ENCODE results near the gene CRIP1. TPM values are rescaled to one million over a fixed set of nuclear protein-coding genes. Genes with fewer than 3 reads are reported as not detected.

CRIP1 gene
- total RNA-seq, 1 donor from 2014 or later: 0.46 TPM

DNA sequence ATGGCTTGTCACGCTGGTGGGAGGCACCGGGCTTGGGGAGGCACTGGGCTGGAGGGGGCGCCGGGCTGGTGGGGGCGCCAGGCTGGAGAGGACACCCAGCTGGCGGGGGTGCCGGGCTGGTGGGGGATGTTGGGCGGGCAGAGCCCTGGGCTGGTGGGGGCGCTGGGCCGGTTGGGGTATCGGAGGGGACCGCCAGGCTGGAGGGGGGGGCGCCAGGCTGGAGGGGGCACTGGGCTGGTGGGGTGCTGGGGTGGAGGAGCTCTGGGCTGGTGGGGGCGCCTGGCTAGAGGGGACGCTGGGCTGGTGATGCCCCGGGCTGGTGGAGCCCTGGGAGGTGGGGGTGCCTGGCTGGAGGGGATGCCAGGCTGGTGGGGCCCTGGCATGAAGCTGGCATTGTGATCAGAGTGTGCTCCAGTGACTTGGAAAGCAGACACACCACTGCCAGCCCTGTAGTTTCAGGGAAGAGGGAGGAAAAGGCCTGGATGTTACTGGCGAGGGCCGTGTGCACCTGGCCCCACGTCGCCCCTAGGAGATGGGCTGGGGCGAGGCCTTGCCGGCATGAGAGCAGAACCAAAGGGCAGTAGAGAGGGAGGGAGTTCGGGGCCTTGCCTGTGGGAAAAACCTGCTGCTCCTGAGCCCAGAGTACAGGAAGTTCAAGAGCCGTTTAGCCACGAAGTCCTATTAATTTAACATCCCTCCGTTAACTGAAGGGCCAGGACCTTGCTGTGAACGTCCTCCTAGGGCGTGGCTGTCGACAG is 17.4 kb downstream of the CRIP1 start:
- no peak for DNase-seq (ENCODE audit: low read depth, low spot score)

- DNase-seq (ENCODE audit: low read depth, low spot score): no peak
Measured at GRCh38 chr14:105505101-105505500, 18.4 kb downstream of the CRIP1 start.

- DNase-seq (ENCODE audit: low read depth, low spot score): no peak
Measured at GRCh38 chr14:105507247-105507646, 20.6 kb downstream of the CRIP1 start.

DNA sequence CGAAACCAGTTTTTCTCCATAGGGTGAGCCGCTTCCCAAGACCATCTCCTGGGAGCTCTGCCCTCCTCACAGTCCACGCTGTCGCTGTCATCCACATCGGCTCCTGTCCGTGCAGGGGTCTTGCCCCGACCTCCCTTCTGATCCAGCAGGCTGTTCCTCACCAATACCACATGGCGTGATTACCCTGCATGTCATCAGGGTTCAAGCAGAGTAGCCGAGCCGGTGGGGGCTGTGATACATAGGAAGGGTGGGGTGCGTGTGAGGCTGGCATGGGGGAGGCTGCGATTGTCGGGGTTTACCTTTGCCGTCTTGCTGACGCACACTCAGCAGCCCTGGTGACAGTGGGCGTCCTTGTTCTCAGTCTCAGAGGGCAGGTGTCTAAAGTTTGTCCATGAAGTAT is 21.4 kb downstream of the CRIP1 start:
- DNase-seq (ENCODE audit: low read depth, low spot score): no peak

- DNase-seq (ENCODE audit: low read depth, low spot score): no peak
Measured at GRCh38 chr14:105508601-105509000, 21.9 kb downstream of the CRIP1 start.

DNA sequence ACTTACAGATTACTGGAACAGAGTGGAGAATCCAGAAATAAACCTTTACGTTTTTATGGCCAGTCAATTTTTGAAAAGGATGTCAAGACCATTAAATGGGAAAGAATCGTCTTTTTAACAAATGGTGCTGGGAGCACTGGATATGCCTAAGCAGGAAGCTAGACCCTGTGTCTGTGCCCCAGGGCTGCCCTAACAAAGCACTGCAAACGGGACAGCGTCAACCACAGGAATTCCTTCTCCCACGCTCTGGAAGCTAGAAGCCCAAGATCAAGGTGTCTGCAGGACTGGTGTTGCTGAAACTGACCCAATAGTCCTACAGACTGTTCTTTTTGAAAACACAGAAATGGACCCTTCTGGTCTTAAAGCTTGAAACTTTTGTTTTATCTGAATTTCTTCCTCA is 30.4 kb downstream of the CRIP1 start:
- DNase-seq (ENCODE audit: low read depth, low spot score): no peak

DNA sequence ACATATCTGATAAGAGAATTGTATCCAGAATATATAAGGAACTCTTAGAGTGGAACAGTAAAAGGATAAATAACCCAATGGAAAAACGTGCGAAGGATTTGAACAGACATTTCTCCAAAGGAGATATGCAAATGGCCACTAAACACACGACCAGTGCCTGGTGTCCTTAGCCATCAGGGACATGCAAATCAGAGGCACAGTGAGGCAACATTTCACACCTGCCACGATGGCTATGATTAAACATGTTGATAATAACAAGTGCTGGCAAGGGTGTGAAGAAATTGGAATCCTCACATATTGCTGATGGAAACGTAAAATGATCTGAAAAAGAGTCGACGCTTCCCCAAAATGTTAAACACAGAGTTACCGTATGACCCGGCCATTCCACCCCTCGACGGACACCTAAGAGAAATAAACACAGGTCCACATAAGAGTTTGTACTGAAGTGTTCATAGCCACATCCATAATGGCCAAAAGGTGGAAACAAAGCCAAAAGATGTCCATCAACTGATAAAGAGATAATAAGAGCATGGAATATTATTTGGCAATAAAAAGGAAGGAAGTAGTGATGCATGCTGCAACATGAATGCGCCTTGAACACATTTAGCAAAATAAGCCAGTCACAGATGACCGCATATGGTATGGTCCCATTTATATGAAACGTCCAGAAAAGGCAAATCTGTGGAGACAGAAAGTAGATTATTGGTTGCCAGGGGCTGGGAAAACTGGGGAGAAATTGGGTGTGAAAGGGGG is 33.4 kb downstream of the CRIP1 start:
- DNase-seq (ENCODE audit: low read depth, low spot score): no peak

GRCh38 chr14:105525326-105525725 is 38.6 kb downstream of the CRIP1 start:
- no peak for DNase-seq (ENCODE audit: low read depth, low spot score)

DNA sequence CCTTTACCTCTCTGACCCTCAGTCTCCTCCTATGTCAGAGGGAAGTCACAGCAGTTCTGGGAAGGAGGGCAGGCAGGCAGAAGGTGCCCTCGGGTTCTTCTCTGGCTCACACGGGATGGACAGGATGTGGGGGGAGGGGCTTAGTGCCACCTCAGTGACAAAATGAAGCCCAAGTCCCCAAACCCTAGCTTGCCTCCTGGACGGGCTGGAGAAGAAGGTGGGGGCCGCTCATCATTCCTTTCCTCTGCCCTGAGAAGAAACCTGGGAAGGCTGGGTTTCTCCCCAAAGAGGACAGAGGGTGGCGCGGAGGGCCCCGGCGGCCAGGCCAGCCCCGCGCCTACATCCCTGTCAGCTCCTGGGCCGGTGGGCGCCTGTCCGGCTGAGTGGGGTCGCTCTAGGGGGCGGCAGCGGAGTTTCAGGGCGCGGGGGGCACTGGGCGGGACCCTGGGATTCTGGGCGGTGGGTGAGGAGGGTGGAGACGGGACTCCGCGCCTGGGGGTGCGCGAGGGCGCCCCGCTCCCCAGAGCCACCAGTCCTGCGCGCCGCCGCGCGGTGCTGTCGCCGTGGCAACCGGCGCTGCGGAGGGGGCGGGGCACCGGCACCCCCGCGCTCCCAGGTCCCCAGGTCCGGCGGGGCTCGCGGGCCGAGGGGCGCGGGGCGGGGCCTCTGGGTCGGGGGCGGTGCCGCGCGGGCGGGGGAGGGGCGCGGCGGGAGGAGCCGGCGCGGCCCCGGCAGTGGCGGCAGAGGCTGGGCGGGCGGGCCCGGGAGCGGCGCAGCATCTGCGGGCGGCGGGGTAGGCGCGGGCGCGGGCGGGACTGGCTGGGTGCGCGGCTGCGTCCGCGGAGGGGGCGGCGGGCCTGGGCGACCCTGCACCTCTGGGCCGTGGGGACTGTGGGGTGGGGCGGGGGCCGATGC is 39.4 kb downstream of the CRIP1 start, which contains the start of gene TMEM121:
Gene TMEM121 (plus strand): TSS at position 723 of the 915 bp plus-strand sequence. CDS start 2,252 bp downstream, outside the sequence.
- no peak for DNase-seq (ENCODE audit: low read depth, low spot score)

DNA sequence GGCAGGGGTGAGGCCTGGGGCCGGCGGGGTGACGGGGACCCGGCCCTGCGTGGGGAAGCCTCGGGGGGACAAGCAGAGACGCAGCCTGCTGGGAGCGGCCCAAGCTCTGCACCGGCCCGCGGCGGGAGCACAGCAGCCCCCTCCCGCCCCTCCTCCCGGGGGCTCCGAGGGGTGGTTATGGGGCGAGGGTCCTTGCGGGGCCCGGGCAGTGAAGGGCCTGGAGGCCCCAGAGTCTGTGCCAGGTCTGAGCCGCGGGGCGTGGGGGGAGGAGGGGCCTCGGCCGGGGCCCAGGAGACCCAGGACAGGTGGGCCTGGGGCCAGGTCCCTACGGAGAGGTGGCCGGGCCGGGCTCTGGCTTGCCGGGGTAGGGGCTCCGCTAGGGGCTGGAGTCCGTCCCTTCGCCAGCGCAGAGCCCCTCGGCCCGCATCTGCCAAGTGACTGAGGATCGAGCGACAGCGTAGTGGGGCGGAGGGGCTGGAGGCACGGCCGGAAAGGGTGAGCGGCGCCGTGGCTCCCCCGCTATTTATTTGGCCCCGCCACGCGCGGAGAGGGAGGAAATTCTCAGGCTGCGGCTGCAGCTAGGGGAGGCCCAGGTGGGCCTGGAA is 40.2 kb downstream of the CRIP1 start:
- no peak for DNase-seq (ENCODE audit: low read depth, low spot score)

DNA sequence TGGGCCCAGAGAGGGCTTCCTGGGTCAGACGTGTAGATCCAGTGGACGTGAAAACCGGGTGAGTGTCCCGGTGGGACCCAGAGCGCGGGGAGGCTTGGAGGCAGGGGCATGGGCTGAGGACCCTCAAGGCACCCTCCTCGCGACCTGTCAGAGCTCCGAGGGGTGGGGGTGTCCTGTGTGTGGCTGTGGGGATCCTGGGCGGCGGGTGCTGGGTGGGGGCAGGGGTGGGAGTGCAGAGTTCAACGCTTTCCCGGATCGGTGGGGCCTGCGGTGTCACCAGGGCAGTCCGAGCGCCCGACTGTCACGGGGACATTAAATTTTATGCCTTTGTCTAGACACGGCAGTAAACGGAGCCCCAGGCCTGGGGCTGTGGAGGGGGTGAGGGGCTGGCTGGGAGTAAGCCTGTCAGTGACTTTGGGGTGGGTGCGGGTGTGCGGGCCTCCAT is 40.7 kb downstream of the CRIP1 start:
- DNase-seq (ENCODE audit: low read depth, low spot score): no peak

DNA sequence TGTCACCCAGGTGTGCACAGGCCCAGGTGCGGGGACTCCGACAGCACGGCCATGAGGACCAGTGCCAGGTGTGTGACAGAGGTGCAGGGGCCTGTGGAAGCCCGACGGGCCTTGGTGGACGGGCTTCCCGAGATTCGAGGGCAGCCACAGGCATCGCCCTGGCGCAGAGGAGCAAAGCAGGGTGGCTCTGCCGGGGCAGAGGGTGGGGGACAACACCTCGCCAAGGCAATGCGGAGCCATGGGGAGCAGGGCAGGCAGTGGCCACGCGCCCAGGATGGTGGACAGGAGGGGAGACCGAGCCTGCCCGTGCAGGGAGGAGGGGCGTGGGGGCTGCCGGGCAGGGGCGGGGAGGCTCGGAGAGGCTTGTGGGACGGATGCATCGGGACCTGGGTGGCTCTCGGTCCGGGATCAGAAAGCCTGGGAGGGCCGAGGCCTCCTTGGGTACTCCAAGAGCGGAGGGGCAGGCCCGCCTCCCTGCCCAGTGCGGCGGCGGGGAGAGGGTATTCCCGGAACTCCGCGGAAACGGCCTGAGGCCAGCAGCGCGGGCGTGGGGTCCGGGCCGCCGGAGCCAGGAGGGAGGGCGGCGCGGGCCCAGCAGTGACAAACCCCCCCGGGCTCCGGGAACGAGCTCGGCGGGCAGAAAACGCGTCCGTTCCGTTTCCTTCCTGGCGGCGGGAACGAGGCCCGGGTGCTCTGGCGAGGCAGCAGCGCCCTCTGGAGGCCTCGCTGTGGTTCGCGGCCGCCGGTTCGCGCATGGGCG is 41.3 kb downstream of the CRIP1 start:
- peak; percentile 7 for DNase-seq (ENCODE audit: low read depth, low spot score)

DNA sequence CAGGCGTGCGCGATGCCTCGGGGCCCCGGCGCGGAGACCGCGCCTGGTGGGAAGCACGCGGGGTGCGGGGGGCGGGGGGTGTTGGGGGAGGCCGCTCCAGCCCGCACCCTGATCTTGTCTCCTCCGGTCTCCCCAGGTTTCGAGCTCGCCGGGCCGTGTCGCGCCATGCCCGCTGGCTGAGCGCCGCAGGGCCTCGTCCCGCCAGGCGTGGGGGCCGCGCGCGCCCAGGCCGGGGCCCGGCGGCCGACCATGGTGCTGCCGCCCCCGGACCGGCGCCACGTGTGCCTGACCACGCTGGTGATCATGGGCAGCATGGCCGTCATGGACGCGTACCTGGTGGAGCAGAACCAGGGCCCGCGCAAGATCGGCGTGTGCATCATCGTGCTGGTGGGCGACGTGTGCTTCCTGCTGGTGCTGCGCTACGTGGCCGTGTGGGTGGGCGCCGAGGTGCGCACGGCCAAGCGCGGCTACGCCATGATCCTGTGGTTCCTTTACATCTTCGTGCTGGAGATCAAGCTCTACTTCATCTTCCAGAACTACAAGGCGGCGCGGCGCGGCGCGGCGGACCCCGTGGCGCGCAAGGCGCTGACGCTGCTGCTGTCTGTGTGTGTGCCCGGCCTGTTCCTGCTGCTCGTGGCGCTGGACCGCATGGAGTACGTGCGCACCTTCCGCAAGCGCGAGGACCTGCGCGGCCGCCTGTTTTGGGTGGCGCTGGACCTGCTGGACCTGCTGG is 42.1 kb downstream of the CRIP1 start:
- no peak for DNase-seq (ENCODE audit: low read depth, low spot score)

GRCh38 chr14:105529319-105529568 is 42.6 kb downstream of the CRIP1 start:
- no peak for DNase-seq (ENCODE audit: low read depth, low spot score)

- no peak for DNase-seq (ENCODE audit: low read depth, low spot score)
Measured at GRCh38 chr14:105529569-105530284, 43.0 kb downstream of the CRIP1 start.

DNA sequence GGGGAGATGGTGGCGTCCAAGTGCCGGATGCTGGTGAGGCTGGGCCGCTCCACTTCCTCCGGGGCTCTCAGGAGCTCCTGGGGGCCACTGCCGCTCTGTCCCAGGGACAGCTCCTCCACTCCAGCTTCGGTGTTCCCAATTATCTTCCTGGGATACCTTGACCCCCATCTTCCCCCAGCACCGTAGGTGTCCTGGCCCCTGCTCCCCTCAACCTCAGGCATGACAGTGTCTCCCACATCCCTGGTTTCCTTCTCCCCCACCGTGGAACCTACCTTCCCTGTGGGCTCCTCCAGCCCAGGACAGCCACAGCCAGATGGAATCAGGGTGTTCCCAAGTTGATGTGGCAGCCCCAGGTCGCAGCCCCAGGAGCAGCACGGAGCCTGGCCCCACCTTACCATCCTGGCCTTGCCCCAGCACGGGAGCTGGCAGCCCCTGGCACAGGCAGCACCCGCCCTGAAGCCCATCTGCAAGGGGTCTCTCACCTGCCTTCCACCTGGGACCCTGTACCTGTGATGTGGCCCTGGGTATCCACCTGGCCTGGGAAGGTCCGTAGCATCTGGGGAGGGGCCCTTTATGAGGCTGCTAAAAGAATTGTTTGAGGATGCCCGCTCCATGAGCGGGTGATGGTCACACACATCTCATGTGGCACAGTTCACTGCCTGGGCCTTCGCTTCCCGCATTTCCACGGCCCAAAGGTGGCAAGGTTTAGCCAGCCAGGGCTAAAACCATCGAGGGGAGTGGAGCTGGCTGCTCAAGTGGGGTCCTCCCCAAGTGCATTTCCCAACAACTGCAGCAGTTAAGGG is 43.8 kb downstream of the CRIP1 start:
- no peak for DNase-seq (ENCODE audit: low read depth, low spot score)

- DNase-seq (ENCODE audit: low read depth, low spot score): no peak
Measured at GRCh38 chr14:105531088-105531893, 44.6 kb downstream of the CRIP1 start.

Measured in pulmonary artery endothelial cell (primary cell).